ENCODE results near the gene TRPC4AP. TPM values are rescaled to one million over a fixed set of nuclear protein-coding genes. Genes with fewer than 3 reads are reported as not detected.

The TRPC4AP gene
- total RNA-seq, 1 experiment from 2014 or later = 48.6 TPM

GRCh38 chr20:35063168-35063567, 29.4 kb downstream of the TRPC4AP start:
- intact Hi-C loops (cut with micrococcal nuclease) = no loop called here
- no peak overlapping the region for H3K4me2 ChIP-seq (ENCODE audit: low read length)
- CTCF ChIA-PET = no interaction called here
- no peak overlapping the region for H3K27ac ChIP-seq (ENCODE audit: low read depth, low read length)
- H3K4me1 ChIP-seq (ENCODE audit: control insufficient read depth in 1 of 2, insufficient read depth in 2 of 2, low read length in 2 of 2) = no peaks in the 10 kb centered on the region
- no peaks in the 10 kb centered on the region for H3K9me3 ChIP-seq (ENCODE audit: control insufficient read depth in 1 of 2, insufficient read depth in 1 of 2, low read depth in 1 of 2, low read length in 2 of 2)
- no peak overlapping the region for H3K9ac ChIP-seq (ENCODE audit: low read length)
- RAD21 ChIA-PET (ENCODE audit: low non-redundant PET in 1 of 2, low total read pairs in 2 of 2, uncharacterized antibody in 2 of 2, unreplicated experiment in 2 of 2) = no interaction called here
- no peak overlapping the region for H2AFZ ChIP-seq (ENCODE audit: low read depth, low read length, poor library complexity, severe bottlenecking)
- H3K36me3 ChIP-seq (ENCODE audit: control insufficient read depth in 1 of 2, insufficient read depth in 2 of 2, low read length in 2 of 2) = no peaks in the 10 kb centered on the region; a peak in 1 of 4 replicates
- POLR2A ChIA-PET = no interaction called here
- H3K79me2 ChIP-seq (ENCODE audit: insufficient read depth, low read length) = peaks cover 79% of the 10 kb centered on the region
- no peaks in the 10 kb centered on the region for H3K9me2 ChIP-seq (ENCODE audit: insufficient read depth)
- ATAC-seq (no peak), DNase-seq (ENCODE audit: low read depth, low spot score) (no peak)
- TF ChIP-seq CTCF (IDR thresholded peaks at IDR 0.05 in 2 of 3, conservative IDR thresholded peaks at IDR 0.05 in 1 of 3; ENCODE audit: borderline replicate concordance in 1 of 3, insufficient read depth in 1 of 3, low read depth in 2 of 3, low read length in 2 of 3) (no peak), ELF1 (IDR thresholded peaks at IDR 0.05; ENCODE audit: borderline replicate concordance, low read depth) (no peak), ZBTB33 (IDR thresholded peaks at IDR 0.05; ENCODE audit: extremely low read depth, insufficient replicate concordance, low read length) (no peak), EZH2phosphoT487 (IDR thresholded peaks at IDR 0.05; ENCODE audit: borderline replicate concordance) (no peak), MAX (IDR thresholded peaks at IDR 0.05) (no peak), POLR2A (IDR thresholded peaks at IDR 0.05; ENCODE audit: borderline replicate concordance, extremely low read depth, insufficient read depth, insufficient read length) (no peak), SRF (IDR thresholded peaks at IDR 0.05; ENCODE audit: low read depth) (no peak), TCF7L2 (IDR thresholded peaks at IDR 0.05; ENCODE audit: borderline replicate concordance, extremely low read depth, insufficient read depth, insufficient read length) (no peak), ATF3 (IDR thresholded peaks at IDR 0.05) (no peak), POLR2AphosphoS5 (IDR thresholded peaks at IDR 0.05; ENCODE audit: low read depth, low read length) (no peak), SP1 (IDR thresholded peaks at IDR 0.05; ENCODE audit: low read depth) (no peak), FOSL1 (IDR thresholded peaks at IDR 0.05; ENCODE audit: low read depth) (no peak), EGR1 (IDR thresholded peaks at IDR 0.05; ENCODE audit: low read depth) (no peak), ZNF274 (IDR thresholded peaks at IDR 0.05; ENCODE audit: low read depth, low read length) (no peak), RAD21 (IDR thresholded peaks at IDR 0.05; ENCODE audit: low read depth) (no peak), YY1 (IDR thresholded peaks at IDR 0.05; ENCODE audit: extremely low read depth, insufficient replicate concordance, low read depth, low read length) (no peak)
- peaks cover 10% of the 10 kb centered on the region; the same call in 1 of the 2 replicates for H4K20me1 ChIP-seq (ENCODE audit: insufficient read depth)
- BruUV-seq (replicated peaks) = no TSS peak
- H3K4me3 ChIP-seq (replicated peaks in 1 of 2; ENCODE audit: low read depth in 1 of 2, low read length in 2 of 2) = no peak overlapping the region
- no peaks in the 10 kb centered on the region for H3K27me3 ChIP-seq (ENCODE audit: insufficient read depth, low read length)
